ENCODE measurements around the gene TMEM109. TPM values are rescaled to one million over a fixed set of nuclear protein-coding genes. Genes with fewer than 3 reads are reported as not detected.
A peak's percentile ranks its signal among the peaks of the same experiment; 100 is the strongest.

Gene TMEM109
- total and polyA plus RNA-seq, 2 of the 13 experiments (the other 11 are each of a cell fraction or from before 2014, with no cell fraction given), result 7.7 to 18.0 TPM

GRCh38 chr11:60906132-60906972 is 7.6 kb upstream of the TMEM109 start, which contains the start of gene PRPF19 (continued):
- peak; percentile 36; the same call in 1 of the 2 replicates for TF ChIP-seq ZNF124 (CRISPR knock-in tag; IDR thresholded peaks at IDR 0.05)
- 0 out of 2 replicates have a peak, but pooled peaks have one; percentile 51 for TF ChIP-seq ZNF350 (CRISPR knock-in tag; IDR thresholded peaks at IDR 0.05; ENCODE audit: borderline replicate concordance, low read depth)
- 0 out of 2 replicates have a peak, but pooled peaks have one; percentile 58 for TF ChIP-seq ZNF724P (CRISPR knock-in tag; IDR thresholded peaks at IDR 0.05; ENCODE audit: borderline replicate concordance)
- no peak for TF ChIP-seq SKIL (CRISPR knock-in tag; IDR thresholded peaks at IDR 0.05; ENCODE audit: borderline replicate concordance)
- TF ChIP-seq KDM2A (CRISPR knock-in tag; IDR thresholded peaks at IDR 0.05; ENCODE audit: borderline replicate concordance, low read depth), result peak; percentile 87
- no peak for TF ChIP-seq LCORL (IDR thresholded peaks at IDR 0.05)
- peak; percentile 69; the same call in 1 of the 2 replicates for TF ChIP-seq LCORL (CRISPR knock-in tag; IDR thresholded peaks at IDR 0.05)
- TF ChIP-seq CENPX (CRISPR knock-in tag; IDR thresholded peaks at IDR 0.05), result no peak
- TF ChIP-seq HNRNPLL (IDR thresholded peaks at IDR 0.05; ENCODE audit: low read depth, low read length, poor library complexity, severe bottlenecking), result peak; percentile 98
- peak; percentile 64; the same call in 1 of the 2 replicates for TF ChIP-seq NFKB2 (CRISPR knock-in tag; IDR thresholded peaks at IDR 0.05; ENCODE audit: borderline replicate concordance)
- 0 out of 2 replicates have a peak, but pooled peaks have one; percentile 22 for TF ChIP-seq FOXO4 (CRISPR knock-in tag; conservative IDR thresholded peaks at IDR 0.05)
- TF ChIP-seq STAT5B (CRISPR knock-in tag; IDR thresholded peaks at IDR 0.05), result no peak
- TF ChIP-seq NONO (IDR thresholded peaks at IDR 0.05), result no peak
- TF ChIP-seq NONO (CRISPR knock-in tag; conservative IDR thresholded peaks at IDR 0.05), result peak; percentile 84
- TF ChIP-seq ZHX2 (IDR thresholded peaks at IDR 0.05; ENCODE audit: low read depth), result 0 out of 2 replicates have a peak, but pooled peaks have one; percentile 7
- no peak for TF ChIP-seq ZHX2 (CRISPR knock-in tag; IDR thresholded peaks at IDR 0.05; ENCODE audit: borderline replicate concordance)
- TF ChIP-seq DNMT3B (CRISPR knock-in tag; conservative IDR thresholded peaks at IDR 0.05), result 0 out of 2 replicates have a peak, but pooled peaks have one; percentile 39
- TF ChIP-seq GATAD1 (CRISPR knock-in tag; IDR thresholded peaks at IDR 0.05), result peak; percentile 95
- TF ChIP-seq NFIB (CRISPR knock-in tag; IDR thresholded peaks at IDR 0.05; ENCODE audit: borderline replicate concordance), result no peak
- no peak for TF ChIP-seq ZNF367 (CRISPR knock-in tag; IDR thresholded peaks at IDR 0.05; ENCODE audit: borderline replicate concordance)
